ENCODE results near the gene APLP2. TPM values are rescaled to one million over a fixed set of nuclear protein-coding genes. Genes with fewer than 3 reads are reported as not detected.

APLP2 gene
- total and polyA plus RNA-seq, 9 of the 15 experiments (the other 6 are each of a cell fraction or from before 2014, with no cell fraction given), result 17.4 to 164 (median 118) TPM

DNA sequence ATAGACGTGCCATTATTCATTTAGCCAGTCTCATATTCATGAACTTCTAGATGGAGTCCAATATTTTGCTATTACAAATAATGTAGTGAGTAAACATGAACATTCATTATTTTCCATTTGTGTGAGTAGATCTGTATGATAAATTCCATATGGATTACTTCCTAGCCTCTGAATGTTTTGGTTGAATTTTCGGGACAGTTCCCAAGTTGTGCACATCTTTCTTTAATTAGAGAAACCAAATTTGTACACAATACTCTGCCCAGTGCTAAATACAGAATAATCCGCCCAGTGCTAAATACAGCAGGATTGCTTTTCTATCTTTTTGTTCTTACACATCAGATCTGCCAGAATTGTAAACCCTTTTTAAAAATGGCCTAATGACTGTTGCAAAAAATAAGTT, 17.1 kb upstream of the APLP2 start:
- POLR2A ChIA-PET, result no interaction called here
- no TSS peak for BruUV-seq (replicated peaks)
- TF ChIP-seq POLR3G (IDR thresholded peaks at IDR 0.05; ENCODE audit: extremely low read depth, insufficient read length, insufficient replicate concordance) (no peak), ETV6 (IDR thresholded peaks at IDR 0.05; ENCODE audit: borderline replicate concordance in 1 of 2, low read depth in 2 of 2, low read length in 1 of 2) (no peak), ETV6 (CRISPR knock-in tag; IDR thresholded peaks at IDR 0.05; ENCODE audit: borderline replicate concordance) (no peak)
- H2AFZ ChIP-seq (ENCODE audit: low read depth, low read length), result no peak overlapping the region
- H3K9me1 ChIP-seq (ENCODE audit: control insufficient read depth, insufficient read depth, low read length), result no peaks in the 10 kb centered on the region
- H3K27me3 ChIP-seq (ENCODE audit: control insufficient read depth in 2 of 2, insufficient read depth in 2 of 2, low read length in 2 of 2), result peaks cover 7% of the 10 kb centered on the region in 2 experiments; a peak in 2 of 5 replicates
- CTCF ChIA-PET (ENCODE audit: low intra/inter-chr PET ratio), result no interaction called here
- H3K4me3 ChIP-seq, result no peak overlapping the region
- no peak overlapping the region for H3K4me2 ChIP-seq (ENCODE audit: insufficient read depth, low read length)
- H3K9ac ChIP-seq (ENCODE audit: insufficient read depth in 1 of 2, low read depth in 2 of 2, low read length in 2 of 2), result no peak overlapping the region
- H3K27ac ChIP-seq (ENCODE audit: extremely low read depth, low read depth, low read length), result no peak overlapping the region
- FAIRE-seq, result no peak
- WGBS (ENCODE audit: insufficient coverage, low coverage, missing lambda C conversion rate), result 28% methylated on average over 3 of the region's 3 CpGs
- DNase-seq (ENCODE audit: extremely low read depth in 1 of 4, low spot score in 3 of 4), result no peak
- no peaks in the 10 kb centered on the region for H3K9me3 ChIP-seq (replicated peaks; ENCODE audit: control insufficient read depth, insufficient read depth, low read depth, low read length)
- ATAC-seq, result no peak
- in situ Hi-C loops (cut with MboI) (no loop called here), intact Hi-C loops (cut with micrococcal nuclease) (no loop called here)
- no peaks in the 10 kb centered on the region for H4K20me1 ChIP-seq (replicated peaks; ENCODE audit: control insufficient read depth, insufficient read depth, low read length)
- no peaks in the 10 kb centered on the region for H3K4me1 ChIP-seq (replicated peaks in 1 of 2; ENCODE audit: control insufficient read depth in 2 of 2, insufficient read depth in 2 of 2, low read length in 2 of 2)
- H3K36me3 ChIP-seq (ENCODE audit: control insufficient read depth, insufficient read depth, low read length), result no peaks in the 10 kb centered on the region
- no peaks in the 10 kb centered on the region for H3K79me2 ChIP-seq (ENCODE audit: control insufficient read depth, insufficient read depth, low read length)

DNA sequence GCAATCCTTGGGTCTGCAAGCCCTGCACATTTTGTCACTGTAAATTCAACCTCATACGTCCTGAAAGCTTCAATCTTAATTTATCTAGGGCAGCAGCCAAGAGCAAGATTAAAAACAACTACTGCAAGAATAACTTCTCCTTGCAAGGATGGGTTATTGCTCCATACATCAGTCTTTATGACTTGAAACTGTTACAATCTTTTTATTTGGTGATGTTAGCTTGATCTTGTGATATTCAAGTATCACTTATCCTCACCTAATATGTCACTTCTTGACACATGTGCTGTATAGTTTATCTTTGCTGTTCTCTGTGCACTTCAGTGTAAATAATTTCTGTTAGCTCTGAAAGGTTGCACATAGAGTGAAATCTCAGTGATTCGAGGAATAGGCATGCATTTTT, 14.7 kb upstream of the APLP2 start:
- H2AFZ ChIP-seq (ENCODE audit: low read depth, low read length), result no peak overlapping the region
- TF ChIP-seq, protein P1, sequence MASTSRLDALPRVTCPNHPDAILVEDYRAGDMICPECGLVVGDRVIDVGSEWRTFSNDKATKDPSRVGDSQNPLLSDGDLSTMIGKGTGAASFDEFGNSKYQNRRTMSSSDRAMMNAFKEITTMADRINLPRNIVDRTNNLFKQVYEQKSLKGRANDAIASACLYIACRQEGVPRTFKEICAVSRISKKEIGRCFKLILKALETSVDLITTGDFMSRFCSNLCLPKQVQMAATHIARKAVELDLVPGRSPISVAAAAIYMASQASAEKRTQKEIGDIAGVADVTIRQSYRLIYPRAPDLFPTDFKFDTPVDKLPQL (IDR thresholded peaks at IDR 0.05; ENCODE audit: extremely low read depth, insufficient read length), result no peak
- TF ChIP-seq ZNF263 (CRISPR knock-in tag; IDR thresholded peaks at IDR 0.05; ENCODE audit: borderline replicate concordance) (no peak), LARP7 (IDR thresholded peaks at IDR 0.05) (no peak), ASH1L (IDR thresholded peaks at IDR 0.05; ENCODE audit: borderline replicate concordance, low read depth, partially characterized antibody) (no peak), ZNF589 (CRISPR knock-in tag; IDR thresholded peaks at IDR 0.05; ENCODE audit: low read depth) (no peak), POLR2H (tag; IDR thresholded peaks at IDR 0.05; ENCODE audit: low read depth) (no peak), ZNF707 (CRISPR knock-in tag; conservative IDR thresholded peaks at IDR 0.05) (no peak), KLF16 (IDR thresholded peaks at IDR 0.05) (no peak), ZNF583 (CRISPR knock-in tag; IDR thresholded peaks at IDR 0.05) (no peak), PRMT5 (CRISPR knock-in tag; IDR thresholded peaks at IDR 0.05) (no peak), KDM4B (IDR thresholded peaks at IDR 0.05; ENCODE audit: borderline replicate concordance in 2 of 2, low read depth in 1 of 2) (no peak), NCOA4 (IDR thresholded peaks at IDR 0.05; ENCODE audit: partially characterized antibody) (no peak), TARDBP (IDR thresholded peaks at IDR 0.05) (no peak)
- TF ChIP-seq, protein P2, sequence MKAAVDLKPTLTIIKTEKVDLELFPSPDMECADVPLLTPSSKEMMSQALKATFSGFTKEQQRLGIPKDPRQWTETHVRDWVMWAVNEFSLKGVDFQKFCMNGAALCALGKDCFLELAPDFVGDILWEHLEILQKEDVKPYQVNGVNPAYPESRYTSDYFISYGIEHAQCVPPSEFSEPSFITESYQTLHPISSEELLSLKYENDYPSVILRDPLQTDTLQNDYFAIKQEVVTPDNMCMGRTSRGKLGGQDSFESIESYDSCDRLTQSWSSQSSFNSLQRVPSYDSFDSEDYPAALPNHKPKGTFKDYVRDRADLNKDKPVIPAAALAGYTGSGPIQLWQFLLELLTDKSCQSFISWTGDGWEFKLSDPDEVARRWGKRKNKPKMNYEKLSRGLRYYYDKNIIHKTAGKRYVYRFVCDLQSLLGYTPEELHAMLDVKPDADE (conservative IDR thresholded peaks at IDR 0.05; ENCODE audit: control insufficient read depth, low read depth, low read length), result no peak

More for the DNA sequence above, 14.7 kb upstream of the APLP2 start:
- no peak overlapping the region for H3K4me2 ChIP-seq (ENCODE audit: insufficient read depth, low read length)
- H3K9me3 ChIP-seq (replicated peaks; ENCODE audit: control insufficient read depth, insufficient read depth, low read depth, low read length), result no peaks in the 10 kb centered on the region
- ATAC-seq, result no peak
- peaks cover 18% of the 10 kb centered on the region in 2 experiments for H3K27me3 ChIP-seq (ENCODE audit: control insufficient read depth in 2 of 2, insufficient read depth in 2 of 2, low read length in 2 of 2)
- ChIA-PET POLR2A (interaction anchor here (1.4 to 3.0 kb wide), 2 partner anchors 10 to 15 kb away, joined by 3 to 11 read pairs; partner anchors contain the start of gene APLP2), CTCF (ENCODE audit: low intra/inter-chr PET ratio) (no interaction called here)
- no peaks in the 10 kb centered on the region for H3K36me3 ChIP-seq (ENCODE audit: control insufficient read depth, insufficient read depth, low read length)
- BruUV-seq (replicated peaks), result no TSS peak
- H3K9ac ChIP-seq (ENCODE audit: insufficient read depth in 1 of 2, low read depth in 2 of 2, low read length in 2 of 2), result no peak overlapping the region
- intact Hi-C loops (cut with micrococcal nuclease) (no loop called here), in situ Hi-C loops (cut with MboI) (no loop called here)
- WGBS (ENCODE audit: insufficient coverage, low coverage, missing lambda C conversion rate), result 3% methylated on average over 2 of the region's 2 CpGs
- H3K27ac ChIP-seq (ENCODE audit: extremely low read depth, low read depth, low read length), result no peak overlapping the region
- H3K4me3 ChIP-seq, result no peak overlapping the region
- H3K79me2 ChIP-seq (ENCODE audit: control insufficient read depth, insufficient read depth, low read length), result no peaks in the 10 kb centered on the region
- H3K9me1 ChIP-seq (ENCODE audit: control insufficient read depth, insufficient read depth, low read length), result no peaks in the 10 kb centered on the region
- no peaks in the 10 kb centered on the region for H4K20me1 ChIP-seq (replicated peaks; ENCODE audit: control insufficient read depth, insufficient read depth, low read length)
- no peak for FAIRE-seq
- H3K4me1 ChIP-seq (replicated peaks in 1 of 2; ENCODE audit: control insufficient read depth in 2 of 2, insufficient read depth in 2 of 2, low read length in 2 of 2), result no peaks in the 10 kb centered on the region
- no peak for DNase-seq (ENCODE audit: extremely low read depth in 1 of 4, low spot score in 3 of 4)
